Liver (tissue), 9 donors: ENCODE data around the gene SMIM13. TPM values are rescaled to one million over a fixed set of nuclear protein-coding genes. Genes with fewer than 3 reads are reported as not detected.

Experiments
- DNase-seq: peaks from one replicate; pipeline ENCODE4 v3.0.0-alpha.2; 2017; ENCODE audit warnings: low spot score
- H3K27ac ChIP-seq, 2 donors: one replicate each; pipeline ENCODE4 v1.7.0; 2013; ENCODE audit warnings: inconsistent platforms in 2 of 2, low read length in 2 of 2, control low read depth in 1 of 2, low read depth in 1 of 2, mild to moderate bottlenecking in 1 of 2
- H3K27me3 ChIP-seq, 4 donors: one replicate each; pipeline versions ENCODE4 v1.6.1 to v1.7.0; 2013; ENCODE audit warnings: low read length in 3 of 4, inconsistent platforms in 1 of 4, mild to moderate bottlenecking in 1 of 4, moderate library complexity in 1 of 4; ENCODE audit not compliant: control insufficient read depth in 4 of 4, insufficient read depth in 4 of 4
- H3K36me3 ChIP-seq, 4 donors: one replicate each; pipeline versions ENCODE4 v1.6.1 to v1.7.0; 2013; ENCODE audit warnings: low read length in 3 of 4, mild to moderate bottlenecking in 3 of 4, low read depth in 1 of 4, moderate library complexity in 1 of 4; ENCODE audit not compliant: control insufficient read depth in 4 of 4, insufficient read depth in 3 of 4
- H3K4me1 ChIP-seq, 4 donors: one replicate each; pipeline versions ENCODE4 v1.6.1 to v1.7.0; 2013; ENCODE audit warnings: low read length in 3 of 4, mild to moderate bottlenecking in 3 of 4, moderate library complexity in 1 of 4; ENCODE audit not compliant: control insufficient read depth in 4 of 4, insufficient read depth in 4 of 4
- H3K4me3 ChIP-seq, 3 donors: one replicate each; pipeline versions ENCODE4 v1.6.1 to v1.7.0; 2013; ENCODE audit warnings: low read length in 3 of 3, control low read depth in 1 of 3, low read depth in 1 of 3, mild to moderate bottlenecking in 1 of 3
- H3K9ac ChIP-seq, 2 donors: one replicate each; pipeline ENCODE4 v1.7.0; 2013; ENCODE audit warnings: low read length in 2 of 2, mild to moderate bottlenecking in 2 of 2, moderate library complexity in 2 of 2, control low read depth in 1 of 2, low read depth in 1 of 2
- H3K9me3 ChIP-seq, 4 donors: one replicate each; pipeline versions ENCODE4 v1.6.1 to v1.7.0; 2013; ENCODE audit warnings: low read length in 3 of 4; ENCODE audit not compliant: control insufficient read depth in 4 of 4
- FOXA2 ChIP-seq: IDR thresholded peaks from 2 replicates; pipeline ENCODE4 v1.6.1; 2016; ENCODE audit warnings: antibody characterized with exemption
- GABPA ChIP-seq, 2 donors: IDR thresholded peaks in 1 of 2; conservative IDR thresholded peaks in 1 of 2; 2 replicates each; pipeline ENCODE4 v1.6.1; 2016; ENCODE audit warnings: antibody characterized with exemption in 2 of 2, mild to moderate bottlenecking in 1 of 2, moderate library complexity in 1 of 2
- HNF4G ChIP-seq: IDR thresholded peaks from 2 replicates; pipeline ENCODE4 v1.6.1; 2016; ENCODE audit warnings: antibody characterized with exemption
- JUND ChIP-seq, 2 donors: IDR thresholded peaks; 2 replicates each; pipeline ENCODE4 v1.6.1; 2016; ENCODE audit warnings: antibody characterized with exemption in 2 of 2
- NR2F2 ChIP-seq: IDR thresholded peaks from 2 replicates; pipeline ENCODE4 v1.6.1; 2016; ENCODE audit warnings: antibody characterized with exemption
- RAD21 ChIP-seq, 2 donors: IDR thresholded peaks; 2 replicates each; pipeline ENCODE4 v1.6.1; 2016; ENCODE audit warnings: antibody characterized with exemption in 2 of 2, mild to moderate bottlenecking in 2 of 2
- REST ChIP-seq: IDR thresholded peaks from 2 replicates; pipeline ENCODE4 v1.6.1; 2016; ENCODE audit warnings: antibody characterized with exemption, mild to moderate bottlenecking
- RXRA ChIP-seq, 2 donors: IDR thresholded peaks; 2 replicates each; pipeline ENCODE4 v1.6.1; 2017 to 2018; ENCODE audit warnings: antibody characterized with exemption in 2 of 2, mild to moderate bottlenecking in 1 of 2
- YY1 ChIP-seq: IDR thresholded peaks from 2 replicates; pipeline ENCODE4 v1.6.1; 2016; ENCODE audit warnings: antibody characterized with exemption, mild to moderate bottlenecking
- WGBS: extraction: QIAGEN DNeasy Blood & Tissue Kit; methylation state at CpG from one replicate; pipeline ENCODE4 v1.1.7; 2013; 5-methylcytosine and 5-hydroxymethylcytosine counted together
- polyA plus RNA-seq, 2 donors: library from polyadenylated mRNA; stranded (reverse) in 1 of 2; unstranded in 1 of 2; fragments of 200-250 nt in 1 of 2; fragments of >200 nt in 1 of 2; fragmentation: Nextera tagmentation in 1 of 2; extraction: Ambion mirVana in 1 of 2; gene quantifications; one replicate each; pipeline versions ENCODE4 v1.2.1 to v1.2.3, GENCODE V29; 2013 to 2015
- total RNA-seq, 2 donors: library from RNA; depleted of rRNA; stranded (reverse); fragments of >200 nt; gene quantifications; one replicate each; pipeline ENCODE4 v1.2.3, GENCODE V29; 2014
- TF ChIP-seq, protein P1 (sequence below): IDR thresholded peaks from 2 replicates; pipeline ENCODE4 v1.6.1; 2016; ENCODE audit warnings: antibody characterized with exemption
- TF ChIP-seq, protein P2 (sequence below): IDR thresholded peaks from 2 replicates; pipeline ENCODE4 v1.6.1; 2016; ENCODE audit warnings: antibody characterized with exemption
- TF ChIP-seq, protein P3 (sequence below): IDR thresholded peaks from 2 replicates; pipeline ENCODE4 v1.6.1; 2016; ENCODE audit warnings: antibody characterized with exemption
- donor health status: healthy.
- donor health status: healthy.
- donor health status: healthy.
- donor health status: healthy.
- donor health status: healthy.

SMIM13 gene
- total and polyA plus RNA-seq, 4 donors = 2.8 to 9.0 (median 5.8) TPM

GRCh38 chr6:11139051-11139960 lies 45.7 kb downstream of the SMIM13 start:
- 93% methylated on average over 3 of the region's 3 CpGs for WGBS
- no peak for DNase-seq
- H3K27me3 ChIP-seq = no peaks in the 10 kb centered on the region

DNA sequence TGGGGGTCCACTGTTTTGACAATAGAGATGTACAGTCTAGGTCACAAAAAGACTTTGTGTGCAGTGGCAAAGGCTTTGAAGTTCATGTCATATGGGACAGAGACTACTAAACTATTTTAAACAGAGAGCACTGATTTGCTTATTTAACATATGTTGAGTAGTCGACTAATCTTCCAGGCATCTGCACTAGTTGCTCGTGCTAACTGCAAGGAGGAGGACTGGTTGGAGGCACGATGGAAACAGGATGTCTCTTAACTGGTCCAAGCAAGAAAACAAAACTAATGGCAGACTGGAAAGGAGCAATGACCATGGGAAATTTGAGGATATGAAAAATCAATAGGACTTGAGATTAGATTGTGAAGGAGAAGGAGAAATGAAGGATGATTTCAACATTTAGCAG lies 46.4 kb downstream of the SMIM13 start:
- Histone ChIP-seq H3K9me3 (no peaks in the 10 kb centered on the region), H3K27ac (no peak overlapping the region), H3K36me3 (peaks cover 0 to 9% (median 3%) of the 10 kb centered on the region in 4 donors), H3K27me3 (no peaks in the 10 kb centered on the region), H3K4me3 (no peak overlapping the region), H3K4me1 (no peaks in the 10 kb centered on the region), H3K9ac (no peak overlapping the region)
- TF ChIP-seq HNF4G = no peak
- no peak for TF ChIP-seq GABPA (IDR thresholded peaks at IDR 0.05 in 1 of 2, conservative IDR thresholded peaks at IDR 0.05 in 1 of 2)
- no peak for TF ChIP-seq REST
- TF ChIP-seq NR2F2 = no peak
- no peak for TF ChIP-seq JUND (IDR thresholded peaks at IDR 0.05)
- no peak for TF ChIP-seq YY1
- TF ChIP-seq FOXA2 = no peak
- TF ChIP-seq, protein P1, sequence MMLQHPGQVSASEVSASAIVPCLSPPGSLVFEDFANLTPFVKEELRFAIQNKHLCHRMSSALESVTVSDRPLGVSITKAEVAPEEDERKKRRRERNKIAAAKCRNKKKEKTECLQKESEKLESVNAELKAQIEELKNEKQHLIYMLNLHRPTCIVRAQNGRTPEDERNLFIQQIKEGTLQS = no peak
- TF ChIP-seq RAD21 (IDR thresholded peaks at IDR 0.05) = no peak
- 88% methylated on average over 3 of the region's 3 CpGs for WGBS
- no peak for DNase-seq

More at GRCh38 chr6:11139051-11139960, 45.7 kb downstream of the SMIM13 start:
- Histone ChIP-seq H3K4me1 (no peaks in the 10 kb centered on the region), H3K27ac (no peak overlapping the region), H3K4me3 (no peak overlapping the region), H3K36me3 (peaks cover 0 to 14% (median 7%) of the 10 kb centered on the region in 4 donors), H3K9ac (no peak overlapping the region), H3K9me3 (no peaks in the 10 kb centered on the region)
- no peak for TF ChIP-seq NR2F2
- TF ChIP-seq FOXA2 = no peak
- TF ChIP-seq, protein P2, sequence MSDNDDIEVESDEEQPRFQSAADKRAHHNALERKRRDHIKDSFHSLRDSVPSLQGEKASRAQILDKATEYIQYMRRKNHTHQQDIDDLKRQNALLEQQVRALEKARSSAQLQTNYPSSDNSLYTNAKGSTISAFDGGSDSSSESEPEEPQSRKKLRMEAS = no peak
- TF ChIP-seq GABPA (IDR thresholded peaks at IDR 0.05 in 1 of 2, conservative IDR thresholded peaks at IDR 0.05 in 1 of 2) = no peak
- TF ChIP-seq HNF4G = no peak
- TF ChIP-seq YY1 = no peak
- TF ChIP-seq, protein P3, sequence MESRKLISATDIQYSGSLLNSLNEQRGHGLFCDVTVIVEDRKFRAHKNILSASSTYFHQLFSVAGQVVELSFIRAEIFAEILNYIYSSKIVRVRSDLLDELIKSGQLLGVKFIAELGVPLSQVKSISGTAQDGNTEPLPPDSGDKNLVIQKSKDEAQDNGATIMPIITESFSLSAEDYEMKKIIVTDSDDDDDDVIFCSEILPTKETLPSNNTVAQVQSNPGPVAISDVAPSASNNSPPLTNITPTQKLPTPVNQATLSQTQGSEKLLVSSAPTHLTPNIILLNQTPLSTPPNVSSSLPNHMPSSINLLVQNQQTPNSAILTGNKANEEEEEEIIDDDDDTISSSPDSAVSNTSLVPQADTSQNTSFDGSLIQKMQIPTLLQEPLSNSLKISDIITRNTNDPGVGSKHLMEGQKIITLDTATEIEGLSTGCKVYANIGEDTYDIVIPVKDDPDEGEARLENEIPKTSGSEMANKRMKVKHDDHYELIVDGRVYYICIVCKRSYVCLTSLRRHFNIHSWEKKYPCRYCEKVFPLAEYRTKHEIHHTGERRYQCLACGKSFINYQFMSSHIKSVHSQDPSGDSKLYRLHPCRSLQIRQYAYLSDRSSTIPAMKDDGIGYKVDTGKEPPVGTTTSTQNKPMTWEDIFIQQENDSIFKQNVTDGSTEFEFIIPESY = no peak
- TF ChIP-seq RXRA (IDR thresholded peaks at IDR 0.05) = no peak
- no peak for TF ChIP-seq RAD21 (IDR thresholded peaks at IDR 0.05)
